H1 (cell line): ENCODE data around the gene LTA4H.

Source experiments
- CTCF ChIP-seq, 3 experiments: IDR thresholded peaks; 1 replicate in 2 of 3; 2 replicates in 1 of 3; pipeline versions ENCODE4 v1.5.1 to v1.6.1; 2011; ENCODE audit warnings: low read length in 3 of 3, mild to moderate bottlenecking in 3 of 3, inconsistent platforms in 2 of 3, low read depth in 1 of 3, moderate library complexity in 1 of 3; ENCODE audit not compliant: insufficient read depth in 1 of 3; ENCODE audit errors: control extremely low read depth in 1 of 3
- EP300 ChIP-seq, 2 experiments: IDR thresholded peaks; 1 replicate in 1 of 2; 2 replicates in 1 of 2; pipeline ENCODE4 v1.6.1; 2011 to 2012; ENCODE audit warnings: low read depth in 2 of 2, low read length in 2 of 2, mild to moderate bottlenecking in 2 of 2, borderline replicate concordance in 1 of 2, inconsistent platforms in 1 of 2, moderate library complexity in 1 of 2
- EZH2 ChIP-seq: fragments of 200-600 bp; sonication (generic); IDR thresholded peaks from 2 replicates; pipeline ENCODE4 v1.7.1; 2012; ENCODE audit warnings: low read depth, mild to moderate bottlenecking, moderate library complexity, low read length, inconsistent platforms; ENCODE audit not compliant: severe bottlenecking
- GABPA ChIP-seq: IDR thresholded peaks from 2 replicates; pipeline ENCODE4 v1.6.1; 2011; ENCODE audit warnings: mild to moderate bottlenecking, low read length, moderate library complexity, borderline replicate concordance; ENCODE audit not compliant: insufficient read depth
- JUN ChIP-seq: IDR thresholded peaks from 2 replicates; pipeline ENCODE4 v1.6.1; 2011; ENCODE audit warnings: low read depth, mild to moderate bottlenecking, improper control_type of control experiment, low read length
- POLR2A ChIP-seq, 2 experiments: IDR thresholded peaks; 1 replicate in 1 of 2; 2 replicates in 1 of 2; pipeline ENCODE4 v1.6.1; 2011; ENCODE audit warnings: low read depth in 2 of 2, low read length in 2 of 2, mild to moderate bottlenecking in 2 of 2; ENCODE audit errors: control extremely low read depth in 1 of 2
- TAF1 ChIP-seq: IDR thresholded peaks from 2 replicates; pipeline ENCODE4 v1.6.1; 2011; ENCODE audit warnings: mild to moderate bottlenecking, low read depth, low read length
- TEAD4 ChIP-seq: IDR thresholded peaks from 2 replicates; pipeline ENCODE4 v1.6.1; 2012; ENCODE audit warnings: low read depth, low read length, inconsistent platforms, mixed read lengths

- TF ChIP-seq TAF1, result no peak
- TF ChIP-seq JUN, result no peak
- TF ChIP-seq CTCF (IDR thresholded peaks at IDR 0.05; ENCODE audit: control extremely low read depth in 1 of 3, insufficient read depth in 1 of 3, low read depth in 1 of 3, low read length in 3 of 3), result peak in 2 of 3 experiments; percentile 34 to 60; a peak in 3 of 4 replicates
- no peak for TF ChIP-seq TEAD4
- TF ChIP-seq POLR2A (IDR thresholded peaks at IDR 0.05; ENCODE audit: control extremely low read depth in 1 of 2, low read depth in 2 of 2, low read length in 2 of 2), result no peak
- TF ChIP-seq EZH2, result no peak
- no peak for TF ChIP-seq EP300 (IDR thresholded peaks at IDR 0.05; ENCODE audit: borderline replicate concordance in 1 of 2, low read depth in 2 of 2, low read length in 2 of 2)
- no peak for TF ChIP-seq GABPA
These were observed 35.4 kb upstream of the LTA4H start for GRCh38 chr12:96070670-96071279.
